Measurements from ENCODE around the gene EXOSC2. TPM values are rescaled to one million over a fixed set of nuclear protein-coding genes. Genes with fewer than 3 reads are reported as not detected.
A peak's percentile ranks its signal among the peaks of the same experiment; 100 is the strongest.

EXOSC2 gene
- total RNA-seq, 1 donor from 2014 or later: 110 TPM

DNA sequence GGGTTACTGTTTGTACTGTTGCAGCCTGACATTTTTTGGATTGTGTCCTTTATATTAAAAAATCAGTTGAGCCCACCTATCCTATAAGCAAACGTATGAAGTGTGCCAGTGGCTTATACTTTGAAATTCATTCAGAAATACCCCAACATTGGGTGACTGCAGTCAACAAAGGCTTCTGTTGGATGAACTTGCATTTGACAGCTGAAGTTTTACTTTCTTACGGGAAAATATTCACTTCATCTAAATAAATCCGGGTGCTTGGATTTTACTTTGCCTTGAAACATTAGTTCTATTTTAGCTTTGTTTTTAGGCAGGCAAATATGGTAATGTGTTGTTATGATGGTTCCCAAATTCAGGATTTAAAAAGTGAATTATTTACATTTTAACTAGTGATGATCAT, 21.7 kb downstream of the EXOSC2 start:
- H3K27ac Mint-ChIP-seq: no peak overlapping the region
- no peaks in the 10 kb centered on the region for H3K9me3 Mint-ChIP-seq
- H3K4me3 Mint-ChIP-seq: peak overlapping the region; percentile 96
- H3K36me3 Mint-ChIP-seq (ENCODE audit: low read depth): peaks cover 4% of the 10 kb centered on the region
- intact Hi-C loops (cut with micrococcal nuclease): loop anchor here (10.0 kb wide), 1 partner anchor 120 kb away; the partner anchor contains the start of gene ABL1
- H3K27me3 Mint-ChIP-seq: no peaks in the 10 kb centered on the region
- DNase-seq: no peak
- H3K4me1 Mint-ChIP-seq: peaks cover 25% of the 10 kb centered on the region

DNA sequence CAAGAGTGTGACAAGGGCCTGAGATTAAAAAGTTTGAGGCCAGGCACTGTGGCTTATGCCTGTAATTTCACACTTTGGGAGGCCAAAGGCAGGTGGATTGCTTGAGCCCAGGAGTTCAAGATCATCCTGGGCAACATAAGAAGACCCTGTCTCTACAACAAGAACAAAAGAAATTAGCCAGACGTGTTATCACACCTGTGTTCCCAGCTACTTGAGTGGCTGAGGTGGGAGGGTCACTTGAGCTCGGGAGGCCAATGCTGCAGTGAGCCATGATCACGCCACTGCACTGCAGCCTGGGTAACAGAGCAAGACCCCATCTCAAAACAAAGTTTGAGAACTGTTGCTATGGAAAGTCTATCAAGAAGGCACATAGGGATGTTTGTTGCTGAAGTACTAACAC, 25.0 kb downstream of the EXOSC2 start:
- intact Hi-C loops (cut with micrococcal nuclease): loop anchor here (10.0 kb wide), 1 partner anchor 116 kb away; the partner anchor contains the start of gene ABL1
- no peak overlapping the region for H3K4me3 Mint-ChIP-seq
- DNase-seq: no peak
- no peaks in the 10 kb centered on the region for H3K9me3 Mint-ChIP-seq
- H3K36me3 Mint-ChIP-seq (ENCODE audit: low read depth): peaks cover 4% of the 10 kb centered on the region
- no peak overlapping the region for H3K27ac Mint-ChIP-seq
- H3K4me1 Mint-ChIP-seq: peaks cover 23% of the 10 kb centered on the region
- no peaks in the 10 kb centered on the region for H3K27me3 Mint-ChIP-seq

DNA sequence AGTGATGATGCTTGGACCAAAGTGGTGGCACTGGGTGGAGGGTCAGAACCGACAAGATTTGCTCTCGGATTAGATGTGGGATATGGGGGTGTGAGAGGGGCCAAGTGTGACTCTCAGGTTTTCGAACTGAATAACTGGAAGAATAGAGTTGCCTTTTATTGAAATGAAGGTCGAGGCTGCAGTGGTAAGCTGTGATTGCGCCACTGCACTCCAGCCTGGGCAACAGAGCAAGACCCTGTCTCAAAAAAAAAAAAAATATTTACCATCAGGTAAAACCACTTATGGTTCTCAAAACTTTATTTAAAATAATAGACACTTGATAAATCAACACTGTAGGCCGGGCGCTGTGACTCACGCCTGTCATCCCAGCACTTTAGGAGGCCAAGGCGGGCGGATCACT, 27.2 kb downstream of the EXOSC2 start:
- Mint-ChIP-seq H3K4me3 (no peak overlapping the region), H3K9me3 (no peaks in the 10 kb centered on the region), H3K4me1 (peaks cover 3% of the 10 kb centered on the region), H3K36me3 (ENCODE audit: low read depth) (peaks cover 4% of the 10 kb centered on the region), H3K27ac (no peak overlapping the region), H3K27me3 (no peaks in the 10 kb centered on the region)
- DNase-seq: no peak
- intact Hi-C loops (cut with micrococcal nuclease): no loop called here

DNA sequence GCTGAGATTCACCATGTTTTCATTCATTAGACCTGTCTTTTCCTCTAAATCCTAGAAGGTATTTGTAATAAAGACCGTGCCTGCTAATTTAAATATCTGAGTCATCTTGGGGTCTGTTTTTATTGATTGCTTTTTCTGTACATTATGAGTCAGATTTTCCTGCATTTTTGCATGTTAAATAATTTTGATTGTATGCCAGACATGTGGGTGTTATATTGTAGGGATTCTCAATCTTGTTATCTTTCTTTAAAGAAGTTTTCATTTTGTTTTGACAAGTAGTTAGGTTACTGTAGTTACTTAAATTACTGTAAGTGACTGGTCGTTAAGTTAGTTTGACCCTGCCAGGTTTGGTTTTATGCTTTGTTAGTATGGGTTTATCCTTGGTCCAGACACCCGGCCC, 35.1 kb downstream of the EXOSC2 start:
- no peak overlapping the region for H3K4me3 Mint-ChIP-seq
- H3K9me3 Mint-ChIP-seq: no peaks in the 10 kb centered on the region
- peaks cover 9% of the 10 kb centered on the region for H3K4me1 Mint-ChIP-seq
- no peak for DNase-seq
- no peaks in the 10 kb centered on the region for H3K27me3 Mint-ChIP-seq
- intact Hi-C loops (cut with micrococcal nuclease): no loop called here
- H3K36me3 Mint-ChIP-seq (ENCODE audit: low read depth): no peaks in the 10 kb centered on the region
- H3K27ac Mint-ChIP-seq: no peak overlapping the region

DNA sequence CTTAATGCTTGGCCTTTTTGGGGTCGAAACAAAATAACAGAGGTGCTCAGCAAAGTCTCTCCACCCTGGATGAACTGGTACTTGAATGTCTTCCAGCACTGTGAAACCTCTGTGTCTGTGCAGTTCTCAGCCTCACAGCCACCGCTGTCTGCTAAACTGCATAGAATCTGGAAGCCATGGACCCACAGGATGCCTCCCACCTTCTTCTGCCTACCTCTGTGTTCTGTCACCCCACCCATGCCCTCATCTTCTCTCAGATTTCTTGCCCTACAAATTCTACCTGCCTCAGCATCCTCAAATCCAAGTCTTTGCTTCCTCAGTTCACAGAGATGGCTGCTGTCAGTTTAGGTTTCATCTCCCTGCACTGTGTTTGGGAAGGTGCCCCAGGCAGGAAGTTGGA, 35.6 kb downstream of the EXOSC2 start:
- no peaks in the 10 kb centered on the region for H3K27me3 Mint-ChIP-seq
- no peak for DNase-seq
- no peak overlapping the region for H3K27ac Mint-ChIP-seq
- intact Hi-C loops (cut with micrococcal nuclease): no loop called here
- no peaks in the 10 kb centered on the region for H3K9me3 Mint-ChIP-seq
- no peaks in the 10 kb centered on the region for H3K36me3 Mint-ChIP-seq (ENCODE audit: low read depth)
- H3K4me3 Mint-ChIP-seq: no peak overlapping the region
- H3K4me1 Mint-ChIP-seq: peaks cover 9% of the 10 kb centered on the region

DNA sequence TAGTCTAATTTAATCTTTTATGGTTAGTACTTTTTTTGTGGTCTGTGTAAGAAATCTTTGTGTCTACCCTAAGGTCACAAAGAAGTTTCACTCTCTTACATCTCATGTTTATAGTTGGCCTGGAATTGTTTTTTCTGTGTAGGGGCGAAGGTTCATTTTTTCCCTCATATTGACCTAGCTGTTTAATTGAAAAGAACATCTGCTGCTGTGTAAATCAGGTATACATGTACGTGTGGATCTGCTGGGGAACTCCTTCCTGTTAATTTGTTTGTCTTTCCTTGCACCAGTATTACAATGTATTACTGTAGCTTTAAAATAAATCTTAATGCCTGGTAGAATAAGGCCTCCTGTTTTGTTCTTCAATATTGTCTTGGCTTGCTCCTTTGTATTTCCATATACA, 37.8 kb downstream of the EXOSC2 start:
- H3K27ac Mint-ChIP-seq: no peak overlapping the region
- DNase-seq: no peak
- no peaks in the 10 kb centered on the region for H3K27me3 Mint-ChIP-seq
- H3K36me3 Mint-ChIP-seq (ENCODE audit: low read depth): no peaks in the 10 kb centered on the region
- H3K9me3 Mint-ChIP-seq: no peaks in the 10 kb centered on the region
- intact Hi-C loops (cut with micrococcal nuclease): no loop called here
- H3K4me1 Mint-ChIP-seq: peaks cover 9% of the 10 kb centered on the region
- H3K4me3 Mint-ChIP-seq: no peak overlapping the region

GRCh38 chr9:130732136-130732535, 38.6 kb downstream of the EXOSC2 start:
- Mint-ChIP-seq H3K27ac (no peak overlapping the region), H3K27me3 (no peaks in the 10 kb centered on the region), H3K4me3 (no peak overlapping the region), H3K36me3 (ENCODE audit: low read depth) (no peaks in the 10 kb centered on the region), H3K4me1 (peaks cover 9% of the 10 kb centered on the region), H3K9me3 (no peaks in the 10 kb centered on the region)
- intact Hi-C loops (cut with micrococcal nuclease): no loop called here
- no peak for DNase-seq

DNA sequence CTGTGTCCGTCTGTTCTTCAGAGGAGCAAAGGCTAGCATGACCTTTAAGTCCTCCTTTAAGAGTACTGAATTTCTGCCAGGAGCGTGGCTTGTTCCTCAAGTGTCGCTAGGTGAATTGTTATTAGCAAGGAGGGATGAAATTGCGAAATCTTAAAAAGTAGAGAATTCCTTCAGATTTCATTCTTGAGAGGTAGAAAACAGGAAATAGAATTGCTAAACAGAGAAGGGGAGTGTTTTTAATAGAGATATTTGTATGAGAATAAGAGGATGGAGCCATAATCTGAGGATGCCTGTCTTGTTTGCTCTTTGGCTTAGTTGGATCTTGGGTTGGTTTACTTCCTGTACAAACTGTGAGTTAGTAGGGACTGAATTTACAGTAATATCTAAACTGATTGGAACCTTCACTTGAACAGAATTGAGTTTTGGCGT, 39.2 kb downstream of the EXOSC2 start:
- intact Hi-C loops (cut with micrococcal nuclease): no loop called here
- Mint-ChIP-seq H3K27me3 (no peaks in the 10 kb centered on the region), H3K4me1 (peaks cover 9% of the 10 kb centered on the region), H3K36me3 (ENCODE audit: low read depth) (no peaks in the 10 kb centered on the region), H3K27ac (no peak overlapping the region), H3K9me3 (no peaks in the 10 kb centered on the region), H3K4me3 (no peak overlapping the region)
- no peak for DNase-seq

GRCh38 chr9:130735566-130735965, 42.0 kb downstream of the EXOSC2 start:
- Mint-ChIP-seq H3K4me1 (peaks cover 2% of the 10 kb centered on the region), H3K36me3 (ENCODE audit: low read depth) (no peaks in the 10 kb centered on the region), H3K27me3 (no peaks in the 10 kb centered on the region), H3K27ac (no peak overlapping the region), H3K9me3 (no peaks in the 10 kb centered on the region), H3K4me3 (no peak overlapping the region)
- intact Hi-C loops (cut with micrococcal nuclease): no loop called here
- no peak for DNase-seq

DNA sequence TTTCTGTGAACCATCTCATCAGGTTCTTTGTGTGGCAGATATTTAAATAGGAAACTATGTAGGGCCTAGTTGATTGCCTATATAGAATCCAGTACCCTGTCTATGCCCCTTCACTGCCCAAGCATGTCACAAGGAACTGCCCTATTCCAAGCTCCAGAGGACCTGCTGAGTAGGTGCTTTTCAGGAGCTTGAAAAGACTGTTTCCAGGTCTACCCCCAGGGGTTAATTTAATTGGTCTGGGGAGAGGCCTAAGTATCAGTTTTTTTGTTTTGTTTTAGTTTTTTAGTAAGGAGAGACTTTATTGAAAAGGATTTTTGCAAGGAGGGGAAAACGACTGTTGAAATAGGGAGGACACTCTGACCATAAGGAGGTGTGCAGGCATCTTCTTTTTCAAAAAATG, 43.3 kb downstream of the EXOSC2 start:
- H3K27ac Mint-ChIP-seq: no peak overlapping the region
- intact Hi-C loops (cut with micrococcal nuclease): no loop called here
- no peak for DNase-seq
- H3K36me3 Mint-ChIP-seq (ENCODE audit: low read depth): no peaks in the 10 kb centered on the region
- H3K4me1 Mint-ChIP-seq: no peaks in the 10 kb centered on the region
- no peak overlapping the region for H3K4me3 Mint-ChIP-seq
- H3K9me3 Mint-ChIP-seq: no peaks in the 10 kb centered on the region
- no peaks in the 10 kb centered on the region for H3K27me3 Mint-ChIP-seq

- no peaks in the 10 kb centered on the region for H3K4me1 Mint-ChIP-seq
- DNase-seq: no peak
- H3K36me3 Mint-ChIP-seq (ENCODE audit: low read depth): no peaks in the 10 kb centered on the region
- H3K27ac Mint-ChIP-seq: no peak overlapping the region
- intact Hi-C loops (cut with micrococcal nuclease): no loop called here
- H3K4me3 Mint-ChIP-seq: no peak overlapping the region
- no peaks in the 10 kb centered on the region for H3K27me3 Mint-ChIP-seq
- H3K9me3 Mint-ChIP-seq: no peaks in the 10 kb centered on the region
Observed at GRCh38 chr9:130738281-130738680, 44.7 kb downstream of the EXOSC2 start.

DNA sequence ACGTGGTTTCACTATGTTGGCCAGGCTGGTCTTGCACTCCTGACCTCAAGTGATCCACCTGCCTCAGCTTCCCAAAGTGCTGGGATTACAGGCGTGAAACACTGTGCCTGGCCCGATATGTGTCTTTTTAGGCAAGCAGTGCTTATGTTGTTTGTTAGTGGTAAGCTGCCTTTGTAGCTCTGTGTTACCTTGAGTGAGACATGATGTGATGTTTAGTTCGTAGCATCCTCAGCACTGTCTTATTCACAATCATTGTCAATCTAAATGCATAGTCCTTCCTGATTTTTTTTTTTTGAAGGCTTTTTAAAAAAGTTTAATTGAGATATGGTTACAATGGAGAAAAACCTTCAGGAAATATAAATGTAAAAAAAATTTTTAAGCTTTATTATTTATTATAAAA, 45.5 kb downstream of the EXOSC2 start:
- H3K4me3 Mint-ChIP-seq: no peak overlapping the region
- H3K9me3 Mint-ChIP-seq: no peaks in the 10 kb centered on the region
- no peak for DNase-seq
- intact Hi-C loops (cut with micrococcal nuclease): no loop called here
- no peak overlapping the region for H3K27ac Mint-ChIP-seq
- no peaks in the 10 kb centered on the region for H3K4me1 Mint-ChIP-seq
- no peaks in the 10 kb centered on the region for H3K27me3 Mint-ChIP-seq
- H3K36me3 Mint-ChIP-seq (ENCODE audit: low read depth): no peaks in the 10 kb centered on the region

- no peaks in the 10 kb centered on the region for H3K36me3 Mint-ChIP-seq (ENCODE audit: low read depth)
- H3K4me3 Mint-ChIP-seq: no peak overlapping the region
- intact Hi-C loops (cut with micrococcal nuclease): no loop called here
- no peaks in the 10 kb centered on the region for H3K9me3 Mint-ChIP-seq
- H3K27me3 Mint-ChIP-seq: no peaks in the 10 kb centered on the region
- H3K4me1 Mint-ChIP-seq: no peaks in the 10 kb centered on the region
- DNase-seq: no peak
- H3K27ac Mint-ChIP-seq: no peak overlapping the region
Observed at GRCh38 chr9:130740218-130741023, 46.8 kb downstream of the EXOSC2 start.

GRCh38 chr9:130741024-130741305, 47.4 kb downstream of the EXOSC2 start:
- DNase-seq: no peak
- Mint-ChIP-seq H3K36me3 (ENCODE audit: low read depth) (no peaks in the 10 kb centered on the region), H3K4me3 (no peak overlapping the region), H3K27me3 (no peaks in the 10 kb centered on the region), H3K27ac (no peak overlapping the region), H3K9me3 (no peaks in the 10 kb centered on the region), H3K4me1 (no peaks in the 10 kb centered on the region)
- intact Hi-C loops (cut with micrococcal nuclease): no loop called here

DNA sequence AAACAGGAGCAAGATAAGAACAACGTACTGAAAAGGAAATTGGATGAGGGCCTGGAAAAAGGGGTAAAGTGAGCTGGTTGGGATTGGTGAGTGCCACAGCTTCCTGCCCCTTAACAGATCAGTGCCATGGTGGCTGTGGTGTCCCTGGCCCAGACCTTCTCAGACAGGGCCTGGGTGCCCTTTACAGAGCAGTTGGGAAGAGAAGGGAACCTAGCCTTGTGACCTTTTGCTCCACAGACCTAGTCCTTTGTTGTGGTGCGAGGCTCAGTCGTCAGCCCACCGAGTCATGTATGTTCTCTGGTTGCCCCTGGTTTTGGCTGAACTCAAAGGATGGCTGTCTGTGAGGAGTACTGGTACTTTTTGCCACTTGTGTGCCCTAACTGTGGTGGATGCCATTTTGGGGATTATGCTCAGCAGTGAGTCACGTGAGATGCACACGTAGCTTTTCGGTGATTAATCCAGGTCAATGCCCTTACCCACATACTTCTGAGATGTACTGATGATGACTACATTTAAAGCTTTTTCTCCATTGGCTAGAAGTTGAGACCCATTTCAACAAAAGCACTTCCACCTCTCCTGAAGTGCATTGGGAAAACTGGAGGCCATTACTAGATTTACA, 48.4 kb downstream of the EXOSC2 start:
- H3K4me1 Mint-ChIP-seq: no peaks in the 10 kb centered on the region
- no peak overlapping the region for H3K27ac Mint-ChIP-seq
- no peaks in the 10 kb centered on the region for H3K27me3 Mint-ChIP-seq
- H3K4me3 Mint-ChIP-seq: no peak overlapping the region
- no peak for DNase-seq
- intact Hi-C loops (cut with micrococcal nuclease): no loop called here
- peaks cover 2% of the 10 kb centered on the region for H3K36me3 Mint-ChIP-seq (ENCODE audit: low read depth)
- H3K9me3 Mint-ChIP-seq: no peaks in the 10 kb centered on the region
